ENCODE results near the gene RAPGEF3.

The RAPGEF3 gene

GRCh38 chr12:47776471-47777143, 17.9 kb upstream of the RAPGEF3 start:
- DNase-seq, result no peak

GRCh38 chr12:47775100-47775911, 16.6 kb upstream of the RAPGEF3 start:
- DNase-seq, result no peak

- no peak for DNase-seq
Observed at GRCh38 chr12:47774663-47775062, 16.0 kb upstream of the RAPGEF3 start.

GRCh38 chr12:47773858-47774580, 15.3 kb upstream of the RAPGEF3 start:
- no peak for DNase-seq

- DNase-seq, result peak; percentile 59 to 61
Observed at GRCh38 chr12:47773062-47773857, 14.6 kb upstream of the RAPGEF3 start, which contains the start of gene SLC48A1. TSS of gene SLC48A1 (plus strand) at chr12:47773238. CDS start at chr12:47773305, 67 bp downstream.

GRCh38 chr12:47772738-47773061, 14.0 kb upstream of the RAPGEF3 start:
- DNase-seq, result no peak

- no peak for DNase-seq
Observed at GRCh38 chr12:47772094-47772660, 13.5 kb upstream of the RAPGEF3 start.

- DNase-seq, result no peak
Observed at GRCh38 chr12:47771304-47771703, 12.6 kb upstream of the RAPGEF3 start.

- no peak for DNase-seq
Observed at GRCh38 chr12:47770086-47770726, 11.5 kb upstream of the RAPGEF3 start.

- DNase-seq, result no peak
Observed at GRCh38 chr12:47769234-47770085, 10.8 kb upstream of the RAPGEF3 start.

- DNase-seq, result no peak
Observed at GRCh38 chr12:47768323-47768811, 9.7 kb upstream of the RAPGEF3 start.

- DNase-seq, result peak; percentile 71 to 75
Observed at GRCh38 chr12:47767216-47767724, 8.6 kb upstream of the RAPGEF3 start.

GRCh38 chr12:47766502-47767215, 8.0 kb upstream of the RAPGEF3 start:
- DNase-seq, result no peak

GRCh38 chr12:47763481-47764346, 5.0 kb upstream of the RAPGEF3 start:
- DNase-seq, result no peak

GRCh38 chr12:47762850-47763465, 4.3 kb upstream of the RAPGEF3 start:
- DNase-seq, result no peak

- no peak for DNase-seq
Observed at GRCh38 chr12:47758584-47758833, 171 bp downstream of the RAPGEF3 start.

GRCh38 chr12:47757840-47758583, 668 bp downstream of the RAPGEF3 start:
- no peak for DNase-seq

- no peak for DNase-seq
Observed at GRCh38 chr12:47757364-47757839, 1.3 kb downstream of the RAPGEF3 start.
